ENCODE results near the gene HPS1. TPM values are rescaled to one million over a fixed set of nuclear protein-coding genes. Genes with fewer than 3 reads are reported as not detected.

The HPS1 gene
- total and polyA plus RNA-seq, 2 of the 4 experiments (the other 2 are of a cell fraction): 14.0 to 55.2 TPM

DNA sequence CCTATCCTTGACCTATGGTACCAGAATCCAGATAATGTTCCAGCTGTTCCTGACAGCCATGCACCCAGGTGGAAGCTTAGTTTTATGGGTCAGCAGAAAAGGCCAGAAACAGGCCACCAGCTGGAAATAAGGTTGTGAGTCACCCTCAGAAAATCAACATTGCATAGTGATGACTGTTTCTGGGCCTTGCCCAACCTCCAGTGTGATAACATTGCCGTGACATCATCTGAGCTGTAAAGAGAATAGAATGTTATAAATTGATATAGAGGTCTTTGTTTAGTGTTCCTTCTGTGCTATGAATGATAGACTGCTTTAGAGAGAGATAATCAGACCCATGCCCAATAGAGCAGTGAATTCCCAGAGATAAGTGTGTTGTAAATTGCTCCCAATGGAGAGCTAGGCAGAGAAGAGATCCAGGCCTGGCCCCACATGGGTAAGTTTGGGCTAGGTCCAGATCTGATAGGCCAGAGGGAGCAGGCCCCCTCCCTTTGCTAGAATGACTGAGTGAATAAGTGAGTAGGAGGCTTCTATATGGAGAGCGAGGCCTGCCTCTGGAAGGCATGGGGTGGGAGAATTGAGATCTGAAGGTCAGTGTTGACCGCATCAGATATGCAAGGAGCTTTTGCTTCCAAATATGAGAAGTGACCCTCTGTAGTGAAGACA lies 14.2 kb upstream of the HPS1 start:
- in situ Hi-C loops (cut with MboI; ENCODE audit: low sequenced_read_pairs): loop anchor here (5.0 to 10.0 kb wide), 2 partner anchors 201 to 784 kb away; no protein-coding TSS in a partner anchor

More for the DNA sequence above, 14.2 kb upstream of the HPS1 start:
- Histone ChIP-seq H3K18ac (ENCODE audit: low read depth, low read length) (peak overlapping the region; percentile 25), H4K91ac (ENCODE audit: insufficient read depth, low read depth, low read length) (peak overlapping the region; percentile 45), H3K9me1 (ENCODE audit: insufficient read depth, low read length) (no peaks in the 10 kb centered on the region), H3K27me3 (ENCODE audit: control insufficient read depth, insufficient read depth, low read length) (no peaks in the 10 kb centered on the region), H2AFZ (replicated peaks; ENCODE audit: low read length, poor library complexity) (peak overlapping the region; percentile 73), H2BK5ac (ENCODE audit: low read depth, low read length, poor library complexity, severe bottlenecking) (peak overlapping the region; percentile 65), H3K23ac (ENCODE audit: low read depth, low read length) (peak overlapping the region; percentile 10; the same call in 1 of the 2 replicates), H2AK9ac (replicated peaks; ENCODE audit: low read depth, low read length, poor library complexity) (peak overlapping the region; percentile 21), H2BK120ac (ENCODE audit: low read depth, low read length) (peak overlapping the region; percentile 73), H4K20me1 (ENCODE audit: insufficient read depth, low read length) (no peaks in the 10 kb centered on the region), H3K9ac (ENCODE audit: low read depth, low read length) (no peak overlapping the region), H4K8ac (ENCODE audit: low read depth in 2 of 2, low read length in 2 of 2) (peak overlapping the region in 1 of 2 experiments; percentile 49; a peak in 2 of 4 replicates), H3K9me3 (ENCODE audit: control insufficient read depth, insufficient read depth, low read length) (no peaks in the 10 kb centered on the region), H2AK5ac (ENCODE audit: low read depth, low read length) (peak overlapping the region; percentile 44; the same call in 1 of the 2 replicates), H3K4me1 (ENCODE audit: control insufficient read depth, insufficient read depth, low read length) (peaks cover 4% of the 10 kb centered on the region), H3K56ac (ENCODE audit: extremely low read depth, insufficient read depth, low read length) (no peak overlapping the region), H2BK20ac (ENCODE audit: low read depth, low read length) (peak overlapping the region; percentile 62), H3K14ac (replicated peaks; ENCODE audit: low read depth, low read length) (peak overlapping the region; percentile 23; the same call in 1 of the 2 replicates), H3K4me2 (ENCODE audit: low read depth, low read length) (peak overlapping the region; percentile 19; the same call in 1 of the 2 replicates), H3K4ac (ENCODE audit: low read depth, low read length) (peak overlapping the region; percentile 72), H3K36me3 (ENCODE audit: control insufficient read depth, insufficient read depth, low read length) (no peaks in the 10 kb centered on the region), H3K4me3 (ENCODE audit: insufficient read depth, low read depth, low read length) (no peak overlapping the region), H3K27ac (ENCODE audit: insufficient read depth, low read length) (peak overlapping the region; percentile 59), H2BK15ac (ENCODE audit: low read depth, low read length) (peak overlapping the region; percentile 3; the same call in 2 of the 3 replicates), H4K5ac (ENCODE audit: low read depth, low read length) (no peak overlapping the region), H3K79me1 (ENCODE audit: low read depth in 1 of 2, low read length in 2 of 2) (no peaks in the 10 kb centered on the region)
- intact Hi-C loops (cut with micrococcal nuclease) (no loop called here), dilution Hi-C loops (cut with HindIII; ENCODE audit: low sequenced_read_pairs, unreplicated experiment) (no loop called here)
- peak; percentile 91 for TF ChIP-seq RCOR1 (IDR thresholded peaks at IDR 0.05; ENCODE audit: insufficient replicate concordance, low read length)
- TF ChIP-seq RFX5 (IDR thresholded peaks at IDR 0.05; ENCODE audit: low read depth, low read length): no peak
- peak; percentile 76 for TF ChIP-seq MAFK (IDR thresholded peaks at IDR 0.05; ENCODE audit: low read depth, low read length)
- TF ChIP-seq RAD21 (IDR thresholded peaks at IDR 0.05; ENCODE audit: low read length): no peak
- TF ChIP-seq FOS (IDR thresholded peaks at IDR 0.05; ENCODE audit: low read depth, low read length): peak; percentile 99
- peak; percentile 43; the same call in 1 of the 2 replicates for TF ChIP-seq MAZ (IDR thresholded peaks at IDR 0.05; ENCODE audit: borderline replicate concordance, low read depth, low read length)
- TF ChIP-seq POLR2A (IDR thresholded peaks at IDR 0.05; ENCODE audit: low read depth, low read length): no peak
- TF ChIP-seq, protein P1, sequence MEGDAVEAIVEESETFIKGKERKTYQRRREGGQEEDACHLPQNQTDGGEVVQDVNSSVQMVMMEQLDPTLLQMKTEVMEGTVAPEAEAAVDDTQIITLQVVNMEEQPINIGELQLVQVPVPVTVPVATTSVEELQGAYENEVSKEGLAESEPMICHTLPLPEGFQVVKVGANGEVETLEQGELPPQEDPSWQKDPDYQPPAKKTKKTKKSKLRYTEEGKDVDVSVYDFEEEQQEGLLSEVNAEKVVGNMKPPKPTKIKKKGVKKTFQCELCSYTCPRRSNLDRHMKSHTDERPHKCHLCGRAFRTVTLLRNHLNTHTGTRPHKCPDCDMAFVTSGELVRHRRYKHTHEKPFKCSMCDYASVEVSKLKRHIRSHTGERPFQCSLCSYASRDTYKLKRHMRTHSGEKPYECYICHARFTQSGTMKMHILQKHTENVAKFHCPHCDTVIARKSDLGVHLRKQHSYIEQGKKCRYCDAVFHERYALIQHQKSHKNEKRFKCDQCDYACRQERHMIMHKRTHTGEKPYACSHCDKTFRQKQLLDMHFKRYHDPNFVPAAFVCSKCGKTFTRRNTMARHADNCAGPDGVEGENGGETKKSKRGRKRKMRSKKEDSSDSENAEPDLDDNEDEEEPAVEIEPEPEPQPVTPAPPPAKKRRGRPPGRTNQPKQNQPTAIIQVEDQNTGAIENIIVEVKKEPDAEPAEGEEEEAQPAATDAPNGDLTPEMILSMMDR (conservative IDR thresholded peaks at IDR 0.05; ENCODE audit: low read depth, low read length): no peak
- peak; percentile 43; the same call in 1 of the 2 replicates for TF ChIP-seq BHLHE40 (IDR thresholded peaks at IDR 0.05; ENCODE audit: low read depth, low read length)
- no peak for TF ChIP-seq NFE2L2 (IDR thresholded peaks at IDR 0.05; ENCODE audit: low read depth, low read length)
- TF ChIP-seq CEBPB (IDR thresholded peaks at IDR 0.05; ENCODE audit: low read depth, low read length): peak; percentile 98
- TF ChIP-seq CHD1 (IDR thresholded peaks at IDR 0.05; ENCODE audit: low read depth, low read length): no peak
- TF ChIP-seq, protein P2, sequence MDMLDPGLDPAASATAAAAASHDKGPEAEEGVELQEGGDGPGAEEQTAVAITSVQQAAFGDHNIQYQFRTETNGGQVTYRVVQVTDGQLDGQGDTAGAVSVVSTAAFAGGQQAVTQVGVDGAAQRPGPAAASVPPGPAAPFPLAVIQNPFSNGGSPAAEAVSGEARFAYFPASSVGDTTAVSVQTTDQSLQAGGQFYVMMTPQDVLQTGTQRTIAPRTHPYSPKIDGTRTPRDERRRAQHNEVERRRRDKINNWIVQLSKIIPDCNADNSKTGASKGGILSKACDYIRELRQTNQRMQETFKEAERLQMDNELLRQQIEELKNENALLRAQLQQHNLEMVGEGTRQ (IDR thresholded peaks at IDR 0.05; ENCODE audit: low read depth, low read length): no peak
- TF ChIP-seq, protein P3, sequence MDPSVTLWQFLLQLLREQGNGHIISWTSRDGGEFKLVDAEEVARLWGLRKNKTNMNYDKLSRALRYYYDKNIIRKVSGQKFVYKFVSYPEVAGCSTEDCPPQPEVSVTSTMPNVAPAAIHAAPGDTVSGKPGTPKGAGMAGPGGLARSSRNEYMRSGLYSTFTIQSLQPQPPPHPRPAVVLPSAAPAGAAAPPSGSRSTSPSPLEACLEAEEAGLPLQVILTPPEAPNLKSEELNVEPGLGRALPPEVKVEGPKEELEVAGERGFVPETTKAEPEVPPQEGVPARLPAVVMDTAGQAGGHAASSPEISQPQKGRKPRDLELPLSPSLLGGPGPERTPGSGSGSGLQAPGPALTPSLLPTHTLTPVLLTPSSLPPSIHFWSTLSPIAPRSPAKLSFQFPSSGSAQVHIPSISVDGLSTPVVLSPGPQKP (IDR thresholded peaks at IDR 0.05; ENCODE audit: borderline replicate concordance, low read depth, low read length): no peak
- no peak for TF ChIP-seq MXI1 (IDR thresholded peaks at IDR 0.05; ENCODE audit: borderline replicate concordance, low read depth, low read length)
- DNase-seq: peak; percentile 96
- no CpG with 5 or more reads among the region's 3 CpGs for WGBS, 2 experiments (ENCODE audit: extremely low coverage in 2 of 2, insufficient read length in 1 of 2)
- ChIA-PET CTCF (interaction anchor here (0.9 to 1.4 kb wide), 3 partner anchors 35 to 152 kb away, joined by 3 read pairs; no protein-coding TSS in a partner anchor), POLR2A (ENCODE audit: unreplicated experiment) (no interaction called here)
- ATAC-seq (ENCODE audit: low read depth): peak; percentile 89
- BruUV-seq (replicated peaks): no TSS peak

Measured in IMR-90 (cell line).